ENCODE measurements around the gene BRD3. TPM values are rescaled to one million over a fixed set of nuclear protein-coding genes. Genes with fewer than 3 reads are reported as not detected.
"Not testable (repeated sequence)": the region's sequence is repeated elsewhere in the genome, so short reads cannot be mapped to it uniquely, and the experiment has no call there.

The BRD3 gene
- polyA plus RNA-seq, 1 donor: 22.7 TPM

GRCh38 chr9:134088063-134088725 lies 20.4 kb upstream of the BRD3 start:
- WGBS (ENCODE audit: insufficient coverage, low lambda C conversion rate): no CpG with 5 or more reads among the region's 14 CpGs
- no peak overlapping the region for H3K4me3 ChIP-seq (ENCODE audit: low read length)
- no peaks in the 10 kb centered on the region for H3K9me3 ChIP-seq (ENCODE audit: control insufficient read depth, low read depth, low read length)
- no peaks in the 10 kb centered on the region for H3K4me1 ChIP-seq (ENCODE audit: control insufficient read depth, insufficient read depth, low read length)
- DNase-seq: no peak
- no peak overlapping the region for H3K27ac ChIP-seq (ENCODE audit: low read length)
- H3K36me3 ChIP-seq (ENCODE audit: control insufficient read depth, insufficient read depth, low read length): no peaks in the 10 kb centered on the region
- peaks cover 2% of the 10 kb centered on the region for H3K27me3 ChIP-seq (ENCODE audit: control insufficient read depth, insufficient read depth, low read length)

GRCh38 chr9:134085674-134086073 lies 17.8 kb upstream of the BRD3 start:
- Histone ChIP-seq H3K4me3 (ENCODE audit: low read length) (no peak overlapping the region), H3K4me1 (ENCODE audit: control insufficient read depth, insufficient read depth, low read length) (no peaks in the 10 kb centered on the region), H3K9me3 (ENCODE audit: control insufficient read depth, low read depth, low read length) (no peaks in the 10 kb centered on the region), H3K27me3 (ENCODE audit: control insufficient read depth, insufficient read depth, low read length) (peaks cover 2% of the 10 kb centered on the region), H3K36me3 (ENCODE audit: control insufficient read depth, insufficient read depth, low read length) (no peaks in the 10 kb centered on the region), H3K27ac (ENCODE audit: low read length) (no peak overlapping the region)
- WGBS (ENCODE audit: insufficient coverage, low lambda C conversion rate): no CpG with 5 or more reads among the region's 2 CpGs
- no peak for DNase-seq

GRCh38 chr9:134083451-134083850 lies 15.6 kb upstream of the BRD3 start:
- H3K4me3 ChIP-seq (ENCODE audit: low read length): no peak overlapping the region
- H3K36me3 ChIP-seq (ENCODE audit: control insufficient read depth, insufficient read depth, low read length): no peaks in the 10 kb centered on the region
- H3K4me1 ChIP-seq (ENCODE audit: control insufficient read depth, insufficient read depth, low read length): no peaks in the 10 kb centered on the region
- DNase-seq: no peak
- 86% methylated on average over 2 of the region's 2 CpGs for WGBS (ENCODE audit: insufficient coverage, low lambda C conversion rate)
- peaks cover 2% of the 10 kb centered on the region for H3K9me3 ChIP-seq (ENCODE audit: control insufficient read depth, low read depth, low read length)
- peaks cover 2% of the 10 kb centered on the region for H3K27me3 ChIP-seq (ENCODE audit: control insufficient read depth, insufficient read depth, low read length)
- no peak overlapping the region for H3K27ac ChIP-seq (ENCODE audit: low read length)

GRCh38 chr9:134076644-134077043 lies 8.8 kb upstream of the BRD3 start:
- Histone ChIP-seq H3K9me3 (ENCODE audit: control insufficient read depth, low read depth, low read length) (peaks cover 10% of the 10 kb centered on the region), H3K27ac (ENCODE audit: low read length) (no peak overlapping the region), H3K4me3 (ENCODE audit: low read length) (no peak overlapping the region), H3K36me3 (ENCODE audit: control insufficient read depth, insufficient read depth, low read length) (no peaks in the 10 kb centered on the region), H3K27me3 (ENCODE audit: control insufficient read depth, insufficient read depth, low read length) (no peaks in the 10 kb centered on the region), H3K4me1 (ENCODE audit: control insufficient read depth, insufficient read depth, low read length) (no peaks in the 10 kb centered on the region)
- DNase-seq: no peak
- WGBS (ENCODE audit: insufficient coverage, low lambda C conversion rate): 58% methylated on average over 1 of the region's 1 CpG

GRCh38 chr9:134075689-134076088 lies 7.9 kb upstream of the BRD3 start:
- H3K27me3 ChIP-seq (ENCODE audit: control insufficient read depth, insufficient read depth, low read length); H3K4me1 ChIP-seq (ENCODE audit: control insufficient read depth, insufficient read depth, low read length); H3K36me3 ChIP-seq (ENCODE audit: control insufficient read depth, insufficient read depth, low read length); H3K27ac ChIP-seq (ENCODE audit: low read length); H3K4me3 ChIP-seq (ENCODE audit: low read length); DNase-seq: not testable (repeated sequence)
- H3K9me3 ChIP-seq (ENCODE audit: control insufficient read depth, low read depth, low read length): peaks cover 10% of the 10 kb centered on the region
- no CpG with 5 or more reads among the region's 31 CpGs for WGBS (ENCODE audit: insufficient coverage, low lambda C conversion rate)

GRCh38 chr9:134073500-134073899 lies 5.7 kb upstream of the BRD3 start:
- H3K9me3 ChIP-seq (ENCODE audit: control insufficient read depth, low read depth, low read length): peaks cover 9% of the 10 kb centered on the region
- no peak overlapping the region for H3K27ac ChIP-seq (ENCODE audit: low read length)
- H3K27me3 ChIP-seq (ENCODE audit: control insufficient read depth, insufficient read depth, low read length): peaks cover 22% of the 10 kb centered on the region
- no peaks in the 10 kb centered on the region for H3K4me1 ChIP-seq (ENCODE audit: control insufficient read depth, insufficient read depth, low read length)
- WGBS (ENCODE audit: insufficient coverage, low lambda C conversion rate): 80% methylated on average over 1 of the region's 6 CpGs
- H3K4me3 ChIP-seq (ENCODE audit: low read length): no peak overlapping the region
- DNase-seq: no peak
- no peaks in the 10 kb centered on the region for H3K36me3 ChIP-seq (ENCODE audit: control insufficient read depth, insufficient read depth, low read length)

GRCh38 chr9:134072683-134073082 lies 4.9 kb upstream of the BRD3 start:
- H3K36me3 ChIP-seq (ENCODE audit: control insufficient read depth, insufficient read depth, low read length); H3K4me3 ChIP-seq (ENCODE audit: low read length); H3K9me3 ChIP-seq (ENCODE audit: control insufficient read depth, low read depth, low read length); H3K27ac ChIP-seq (ENCODE audit: low read length); H3K4me1 ChIP-seq (ENCODE audit: control insufficient read depth, insufficient read depth, low read length); DNase-seq: not testable (repeated sequence)
- 100% methylated on average over 1 of the region's 7 CpGs for WGBS (ENCODE audit: insufficient coverage, low lambda C conversion rate)
- H3K27me3 ChIP-seq (ENCODE audit: control insufficient read depth, insufficient read depth, low read length): peaks cover 22% of the 10 kb centered on the region

GRCh38 chr9:134071149-134071548 lies 3.3 kb upstream of the BRD3 start:
- Histone ChIP-seq H3K9me3 (ENCODE audit: control insufficient read depth, low read depth, low read length) (peaks cover 5% of the 10 kb centered on the region), H3K4me3 (ENCODE audit: low read length) (no peak overlapping the region), H3K4me1 (ENCODE audit: control insufficient read depth, insufficient read depth, low read length) (peaks cover 4% of the 10 kb centered on the region), H3K27me3 (ENCODE audit: control insufficient read depth, insufficient read depth, low read length) (peaks cover 22% of the 10 kb centered on the region), H3K36me3 (ENCODE audit: control insufficient read depth, insufficient read depth, low read length) (no peaks in the 10 kb centered on the region), H3K27ac (ENCODE audit: low read length) (no peak overlapping the region)
- DNase-seq: no peak
- WGBS (ENCODE audit: insufficient coverage, low lambda C conversion rate): no CpG with 5 or more reads among the region's 12 CpGs

GRCh38 chr9:134069480-134070399 lies 1.9 kb upstream of the BRD3 start:
- DNase-seq: no peak
- Histone ChIP-seq H3K27ac (ENCODE audit: low read length) (no peak overlapping the region), H3K27me3 (ENCODE audit: control insufficient read depth, insufficient read depth, low read length) (peaks cover 22% of the 10 kb centered on the region), H3K36me3 (ENCODE audit: control insufficient read depth, insufficient read depth, low read length) (no peaks in the 10 kb centered on the region), H3K9me3 (ENCODE audit: control insufficient read depth, low read depth, low read length) (no peaks in the 10 kb centered on the region), H3K4me1 (ENCODE audit: control insufficient read depth, insufficient read depth, low read length) (peaks cover 14% of the 10 kb centered on the region), H3K4me3 (ENCODE audit: low read length) (no peak overlapping the region)
- no CpG with 5 or more reads among the region's 12 CpGs for WGBS (ENCODE audit: insufficient coverage, low lambda C conversion rate)

GRCh38 chr9:134068744-134069479 lies 1.1 kb upstream of the BRD3 start:
- H3K27ac ChIP-seq (ENCODE audit: low read length): peak overlapping the region; percentile 86
- peaks cover 14% of the 10 kb centered on the region for H3K4me1 ChIP-seq (ENCODE audit: control insufficient read depth, insufficient read depth, low read length)
- H3K36me3 ChIP-seq (ENCODE audit: control insufficient read depth, insufficient read depth, low read length): no peaks in the 10 kb centered on the region
- peaks cover 22% of the 10 kb centered on the region for H3K27me3 ChIP-seq (ENCODE audit: control insufficient read depth, insufficient read depth, low read length)
- peak overlapping the region; percentile 53 for H3K4me3 ChIP-seq (ENCODE audit: low read length)
- H3K9me3 ChIP-seq (ENCODE audit: control insufficient read depth, low read depth, low read length): no peaks in the 10 kb centered on the region
- no peak for DNase-seq
- WGBS (ENCODE audit: insufficient coverage, low lambda C conversion rate): no CpG with 5 or more reads among the region's 31 CpGs
